HG02678 (cell line): Measurements from ENCODE around the gene CHST10.
"Not testable (repeated sequence)": the region's sequence is repeated elsewhere in the genome, so short reads cannot be mapped to it uniquely, and the experiment has no call there.

ENCODE experiments used
- ATAC-seq: cut with Tn5 transposase; IDR thresholded peaks from one replicate; pipeline ENCODE4 v1.9.1; 2021; ENCODE audit warnings: mild to moderate bottlenecking, moderate library complexity; ENCODE audit not compliant: unreplicated experiment

CHST10 gene

GRCh38 chr2:100342466-100342865 lies 75.0 kb downstream of the CHST10 start:
- ATAC-seq: not testable (repeated sequence)
